ENCODE data around the gene STPG1. TPM values are rescaled to one million over a fixed set of nuclear protein-coding genes. Genes with fewer than 3 reads are reported as not detected.

The STPG1 gene
- total and polyA plus RNA-seq, 9 of the 15 experiments (the other 6 are each of a cell fraction or from before 2014, with no cell fraction given) = 5.0 to 11.9 (median 8.3) TPM

- no peak for TF ChIP-seq MGA (IDR thresholded peaks at IDR 0.05)
- TF ChIP-seq POLR2H (tag; IDR thresholded peaks at IDR 0.05; ENCODE audit: low read depth) = no peak
- no peak for TF ChIP-seq SAFB (IDR thresholded peaks at IDR 0.05; ENCODE audit: borderline replicate concordance, low read depth, low read length)
- no peak for TF ChIP-seq L3MBTL2 (IDR thresholded peaks at IDR 0.05)
Observed at GRCh38 chr1:24381256-24381655, 32.3 kb downstream of the STPG1 start (continued).
